Activated T-cell treated with anti-CD3 and anti-CD28 coated beads for 24 hours (primary cell): Measurements from ENCODE around the gene RANBP17.

ENCODE experiments used
- DNase-seq: peaks from one replicate; pipeline ENCODE4 v3.0.0-alpha.2; 2020; ENCODE audit warnings: low read depth

The RANBP17 gene

GRCh38 chr5:171249460-171249859 lies 387.6 kb downstream of the RANBP17 start:
- DNase-seq = no peak

GRCh38 chr5:171250738-171251137 lies 388.9 kb downstream of the RANBP17 start:
- no peak for DNase-seq

GRCh38 chr5:171251519-171251918 lies 389.7 kb downstream of the RANBP17 start:
- DNase-seq = no peak

- DNase-seq = no peak
Measured at GRCh38 chr5:171252674-171253073, 390.9 kb downstream of the RANBP17 start.

- no peak for DNase-seq
Measured at GRCh38 chr5:171258737-171259415, 397.1 kb downstream of the RANBP17 start.

GRCh38 chr5:171261361-171261760 lies 399.5 kb downstream of the RANBP17 start:
- no peak for DNase-seq

- DNase-seq = no peak
Measured at GRCh38 chr5:171261904-171262303, 400.1 kb downstream of the RANBP17 start.

GRCh38 chr5:171263181-171263580 lies 401.4 kb downstream of the RANBP17 start:
- no peak for DNase-seq

- no peak for DNase-seq
Measured at GRCh38 chr5:171264843-171265242, 403.0 kb downstream of the RANBP17 start.

- no peak for DNase-seq
Measured at GRCh38 chr5:171268700-171269620, 407.1 kb downstream of the RANBP17 start.

- DNase-seq = no peak
Measured at GRCh38 chr5:171269717-171270116, 407.9 kb downstream of the RANBP17 start.

GRCh38 chr5:171270136-171270535 lies 408.3 kb downstream of the RANBP17 start:
- no peak for DNase-seq

- no peak for DNase-seq
Measured at GRCh38 chr5:171271798-171272197, 410.0 kb downstream of the RANBP17 start.

- DNase-seq = no peak
Measured at GRCh38 chr5:171272996-171273970, 411.5 kb downstream of the RANBP17 start.

- no peak for DNase-seq
Measured at GRCh38 chr5:171275841-171276544, 414.2 kb downstream of the RANBP17 start.

GRCh38 chr5:171283753-171284152 lies 421.9 kb downstream of the RANBP17 start:
- DNase-seq = no peak

- no peak for DNase-seq
Measured at GRCh38 chr5:171285465-171285864, 423.6 kb downstream of the RANBP17 start.

- no peak for DNase-seq
Measured at GRCh38 chr5:171288066-171288465, 426.2 kb downstream of the RANBP17 start.

GRCh38 chr5:171291371-171291770 lies 429.6 kb downstream of the RANBP17 start:
- DNase-seq = no peak

- DNase-seq = no peak
Measured at GRCh38 chr5:171295299-171295698, 433.5 kb downstream of the RANBP17 start.

- DNase-seq = no peak
Measured at GRCh38 chr5:171295801-171296200, 434.0 kb downstream of the RANBP17 start.
